ENCODE data around the gene SLIT3. TPM values are rescaled to one million over a fixed set of nuclear protein-coding genes. Genes with fewer than 3 reads are reported as not detected.

Gene SLIT3
- total RNA-seq, 2 experiments from 2014 or later: 0.30 to 0.43 TPM

- Mint-ChIP-seq H3K27me3 (ENCODE audit: low read depth) (peaks cover 19% of the 10 kb centered on the region), H3K27ac (no peak overlapping the region), H3K36me3 (ENCODE audit: low read depth) (no peaks in the 10 kb centered on the region), H3K4me3 (no peak overlapping the region), H3K9me3 (no peaks in the 10 kb centered on the region), H3K4me1 (ENCODE audit: low read depth) (peaks cover 21% of the 10 kb centered on the region)
- DNase-seq: no peak
- intact Hi-C loops (cut with micrococcal nuclease): no loop called here
- CTCF ChIA-PET: interaction anchor here (0.7 kb wide), 1 partner anchor 126 kb away, joined by 3 read pairs; no protein-coding TSS in a partner anchor
Measured at GRCh38 chr5:168820874-168821273, 480.1 kb downstream of the SLIT3 start.

- CTCF ChIA-PET: no interaction called here
- DNase-seq: no peak
- Mint-ChIP-seq H3K9me3 (no peaks in the 10 kb centered on the region), H3K27me3 (ENCODE audit: low read depth) (peaks cover 17% of the 10 kb centered on the region), H3K27ac (no peak overlapping the region), H3K4me3 (no peak overlapping the region), H3K36me3 (ENCODE audit: low read depth) (no peaks in the 10 kb centered on the region), H3K4me1 (ENCODE audit: low read depth) (peaks cover 21% of the 10 kb centered on the region)
- intact Hi-C loops (cut with micrococcal nuclease): no loop called here
Measured at GRCh38 chr5:168819004-168819621, 481.8 kb downstream of the SLIT3 start.

- Mint-ChIP-seq H3K4me3 (no peak overlapping the region), H3K27me3 (ENCODE audit: low read depth) (peaks cover 17% of the 10 kb centered on the region), H3K9me3 (no peaks in the 10 kb centered on the region), H3K4me1 (ENCODE audit: low read depth) (peaks cover 21% of the 10 kb centered on the region), H3K27ac (no peak overlapping the region), H3K36me3 (ENCODE audit: low read depth) (no peaks in the 10 kb centered on the region)
- no peak for DNase-seq
- intact Hi-C loops (cut with micrococcal nuclease): no loop called here
- CTCF ChIA-PET: no interaction called here
Measured at GRCh38 chr5:168818558-168818957, 482.4 kb downstream of the SLIT3 start.

- peaks cover 14% of the 10 kb centered on the region for H3K4me1 Mint-ChIP-seq (ENCODE audit: low read depth)
- H3K36me3 Mint-ChIP-seq (ENCODE audit: low read depth): no peaks in the 10 kb centered on the region
- H3K4me3 Mint-ChIP-seq: no peak overlapping the region
- H3K27me3 Mint-ChIP-seq (ENCODE audit: low read depth): peaks cover 19% of the 10 kb centered on the region
- no peak for DNase-seq
- CTCF ChIA-PET: no interaction called here
- no peaks in the 10 kb centered on the region for H3K9me3 Mint-ChIP-seq
- intact Hi-C loops (cut with micrococcal nuclease): no loop called here
- no peak overlapping the region for H3K27ac Mint-ChIP-seq
Measured at GRCh38 chr5:168817591-168817990, 483.3 kb downstream of the SLIT3 start.

GRCh38 chr5:168816661-168817060 lies 484.3 kb downstream of the SLIT3 start:
- Mint-ChIP-seq H3K36me3 (ENCODE audit: low read depth) (no peaks in the 10 kb centered on the region), H3K4me3 (no peak overlapping the region), H3K9me3 (no peaks in the 10 kb centered on the region), H3K4me1 (ENCODE audit: low read depth) (peaks cover 6% of the 10 kb centered on the region), H3K27me3 (ENCODE audit: low read depth) (peaks cover 23% of the 10 kb centered on the region), H3K27ac (no peak overlapping the region)
- CTCF ChIA-PET: no interaction called here
- intact Hi-C loops (cut with micrococcal nuclease): no loop called here
- no peak for DNase-seq

- no peak overlapping the region for H3K4me3 Mint-ChIP-seq
- no peaks in the 10 kb centered on the region for H3K4me1 Mint-ChIP-seq (ENCODE audit: low read depth)
- H3K27me3 Mint-ChIP-seq (ENCODE audit: low read depth): peaks cover 27% of the 10 kb centered on the region
- CTCF ChIA-PET: interaction anchor here (1.0 kb wide), 1 partner anchor 10 kb away, joined by 3 read pairs; no protein-coding TSS in a partner anchor
- no peak for DNase-seq
- intact Hi-C loops (cut with micrococcal nuclease): no loop called here
- H3K36me3 Mint-ChIP-seq (ENCODE audit: low read depth): no peaks in the 10 kb centered on the region
- no peaks in the 10 kb centered on the region for H3K9me3 Mint-ChIP-seq
- no peak overlapping the region for H3K27ac Mint-ChIP-seq
Measured at GRCh38 chr5:168813184-168813968, 487.6 kb downstream of the SLIT3 start.

- H3K27me3 Mint-ChIP-seq (ENCODE audit: low read depth): peaks cover 29% of the 10 kb centered on the region
- no peaks in the 10 kb centered on the region for H3K36me3 Mint-ChIP-seq (ENCODE audit: low read depth)
- H3K27ac Mint-ChIP-seq: no peak overlapping the region
- intact Hi-C loops (cut with micrococcal nuclease): no loop called here
- DNase-seq: no peak
- no peaks in the 10 kb centered on the region for H3K9me3 Mint-ChIP-seq
- H3K4me1 Mint-ChIP-seq (ENCODE audit: low read depth): no peaks in the 10 kb centered on the region
- CTCF ChIA-PET: no interaction called here
- no peak overlapping the region for H3K4me3 Mint-ChIP-seq
Measured at GRCh38 chr5:168810641-168811040, 490.3 kb downstream of the SLIT3 start.

- Mint-ChIP-seq H3K9me3 (no peaks in the 10 kb centered on the region), H3K4me3 (no peak overlapping the region), H3K27me3 (ENCODE audit: low read depth) (peaks cover 34% of the 10 kb centered on the region), H3K36me3 (ENCODE audit: low read depth) (no peaks in the 10 kb centered on the region), H3K4me1 (ENCODE audit: low read depth) (no peaks in the 10 kb centered on the region), H3K27ac (no peak overlapping the region)
- DNase-seq: no peak
- intact Hi-C loops (cut with micrococcal nuclease): no loop called here
- CTCF ChIA-PET: no interaction called here
Measured at GRCh38 chr5:168809218-168809617, 491.7 kb downstream of the SLIT3 start.

GRCh38 chr5:168808051-168808616 lies 492.8 kb downstream of the SLIT3 start:
- no peaks in the 10 kb centered on the region for H3K4me1 Mint-ChIP-seq (ENCODE audit: low read depth)
- no peak for DNase-seq
- H3K27me3 Mint-ChIP-seq (ENCODE audit: low read depth): peaks cover 40% of the 10 kb centered on the region
- no peaks in the 10 kb centered on the region for H3K9me3 Mint-ChIP-seq
- no peak overlapping the region for H3K4me3 Mint-ChIP-seq
- no peak overlapping the region for H3K27ac Mint-ChIP-seq
- H3K36me3 Mint-ChIP-seq (ENCODE audit: low read depth): no peaks in the 10 kb centered on the region
- CTCF ChIA-PET: interaction anchor here (0.6 kb wide), 1 partner anchor 141 kb away, joined by 4 read pairs; no protein-coding TSS in a partner anchor
- intact Hi-C loops (cut with micrococcal nuclease): no loop called here

GRCh38 chr5:168807287-168807686 lies 493.7 kb downstream of the SLIT3 start:
- intact Hi-C loops (cut with micrococcal nuclease): no loop called here
- Mint-ChIP-seq H3K36me3 (ENCODE audit: low read depth) (no peaks in the 10 kb centered on the region), H3K9me3 (no peaks in the 10 kb centered on the region), H3K27ac (no peak overlapping the region), H3K4me1 (ENCODE audit: low read depth) (no peaks in the 10 kb centered on the region), H3K27me3 (ENCODE audit: low read depth) (peaks cover 40% of the 10 kb centered on the region), H3K4me3 (no peak overlapping the region)
- DNase-seq: no peak
- CTCF ChIA-PET: no interaction called here

- H3K27ac Mint-ChIP-seq: no peak overlapping the region
- intact Hi-C loops (cut with micrococcal nuclease): no loop called here
- peaks cover 39% of the 10 kb centered on the region for H3K27me3 Mint-ChIP-seq (ENCODE audit: low read depth)
- H3K4me1 Mint-ChIP-seq (ENCODE audit: low read depth): peaks cover 4% of the 10 kb centered on the region
- H3K36me3 Mint-ChIP-seq (ENCODE audit: low read depth): no peaks in the 10 kb centered on the region
- no peaks in the 10 kb centered on the region for H3K9me3 Mint-ChIP-seq
- no peak overlapping the region for H3K4me3 Mint-ChIP-seq
- no peak for DNase-seq
- CTCF ChIA-PET: interaction anchor here (1.1 kb wide), 1 partner anchor 10 kb away, joined by 3 read pairs; no protein-coding TSS in a partner anchor
Measured at GRCh38 chr5:168803541-168803940, 497.4 kb downstream of the SLIT3 start.

GRCh38 chr5:168802337-168802736 lies 498.6 kb downstream of the SLIT3 start:
- no peaks in the 10 kb centered on the region for H3K9me3 Mint-ChIP-seq
- intact Hi-C loops (cut with micrococcal nuclease): no loop called here
- no peak for DNase-seq
- H3K27me3 Mint-ChIP-seq (ENCODE audit: low read depth): peaks cover 36% of the 10 kb centered on the region
- H3K36me3 Mint-ChIP-seq (ENCODE audit: low read depth): no peaks in the 10 kb centered on the region
- CTCF ChIA-PET: interaction anchor here (1.1 kb wide), 1 partner anchor 34 kb away, joined by 3 read pairs; no protein-coding TSS in a partner anchor
- H3K27ac Mint-ChIP-seq: peak overlapping the region; percentile 36
- H3K4me1 Mint-ChIP-seq (ENCODE audit: low read depth): peaks cover 12% of the 10 kb centered on the region
- no peak overlapping the region for H3K4me3 Mint-ChIP-seq

Measured in activated naive CD4-positive, alpha-beta T cell treated with anti-CD3 and anti-CD28 coated beads for 36 hours (primary cell).